Breast epithelium (tissue), 4 donors: ENCODE data around the gene IFT57. TPM values are rescaled to one million over a fixed set of nuclear protein-coding genes. Genes with fewer than 3 reads are reported as not detected.

Experiments
- DNase-seq, 2 donors: peaks; one replicate each; pipeline ENCODE4 v3.0.0-alpha.2; 2019; ENCODE audit warnings: low spot score in 2 of 2
- H3K27ac ChIP-seq, 2 donors: fragments of 200-600 bp; sonication (generic) in 1 of 2; one replicate each; pipeline ENCODE4 v1.5.1; 2016 to 2019; ENCODE audit warnings: mild to moderate bottlenecking in 1 of 2
- H3K27me3 ChIP-seq, 2 donors: fragments of 200-600 bp; sonication (generic) in 1 of 2; one replicate each; pipeline versions ENCODE4 v1.5.1 to v1.6.0; 2017 to 2019; ENCODE audit warnings: control low read depth in 1 of 2, mild to moderate bottlenecking in 1 of 2
- H3K36me3 ChIP-seq: fragments of 200-600 bp; one replicate; pipeline ENCODE4 v1.5.1; 2019
- H3K4me1 ChIP-seq, 2 donors: fragments of 200-600 bp; sonication (generic); one replicate each; pipeline ENCODE4 v1.5.1; 2016 to 2019; ENCODE audit warnings: control low read depth in 1 of 2
- H3K4me3 ChIP-seq, 3 donors: fragments of 200-600 bp; sonication (generic); 1 replicate in 2 of 3; 2 replicates in 1 of 3; pipeline ENCODE4 v1.5.1; 2016 to 2019; ENCODE audit warnings: mild to moderate bottlenecking in 3 of 3, moderate library complexity in 2 of 3
- H3K9me3 ChIP-seq, 2 donors: fragments of 200-600 bp; sonication (generic) in 1 of 2; one replicate each; pipeline ENCODE4 v1.5.1; 2016 to 2019; ENCODE audit warnings: control low read depth in 1 of 2
- CTCF ChIP-seq, 3 donors: fragments of 450-650 bp; IDR thresholded peaks; one replicate each; pipeline ENCODE4 v1.5.1; 2016 to 2017; ENCODE audit warnings: antibody characterized with exemption in 3 of 3, mild to moderate bottlenecking in 3 of 3, moderate library complexity in 3 of 3
- POLR2A ChIP-seq: fragments of 450-650 bp; IDR thresholded peaks from one replicate; pipeline ENCODE4 v1.6.1; 2016; ENCODE audit warnings: antibody characterized with exemption, mild to moderate bottlenecking, moderate library complexity
- POLR2AphosphoS5 ChIP-seq, 3 donors: sonication (generic); formaldehyde crosslinking; IDR thresholded peaks; one replicate each; pipeline ENCODE4 v1.6.1; 2017; ENCODE audit warnings: antibody characterized with exemption in 3 of 3
- intact Hi-C: fragments of 100-400 bp; cut with DNase I; formaldehyde crosslinking; loops from one replicate; pipeline ENCODE4 v1.15.1; 2023; ENCODE audit warnings: low total_unique reads
- total RNA-seq, 3 donors: library from RNA; depleted of rRNA; stranded (reverse); fragments of >200 nt; gene quantifications; one replicate each; pipeline ENCODE4 v1.1.0, GENCODE V29; 2016

The IFT57 gene
- total RNA-seq, 3 donors from 2014 or later = 44.2 to 74.2 (median 68.5) TPM

GRCh38 chr3:108208831-108209230 lies 13.4 kb downstream of the IFT57 start:
- Histone ChIP-seq H3K27me3 (no peaks in the 10 kb centered on the region), H3K9me3 (no peaks in the 10 kb centered on the region), H3K4me3 (no peak overlapping the region), H3K4me1 (no peaks in the 10 kb centered on the region), H3K36me3 (no peaks in the 10 kb centered on the region), H3K27ac (no peak overlapping the region)
- no peak for DNase-seq
- TF ChIP-seq CTCF (IDR thresholded peaks at IDR 0.05) (no peak), POLR2AphosphoS5 (IDR thresholded peaks at IDR 0.05) (no peak), POLR2A (no peak)
- intact Hi-C loops = no loop called here

GRCh38 chr3:108202834-108203233 lies 19.4 kb downstream of the IFT57 start:
- Histone ChIP-seq H3K9me3 (no peaks in the 10 kb centered on the region), H3K27me3 (no peaks in the 10 kb centered on the region), H3K4me1 (no peaks in the 10 kb centered on the region), H3K4me3 (no peak overlapping the region), H3K36me3 (no peaks in the 10 kb centered on the region), H3K27ac (no peak overlapping the region)
- intact Hi-C loops = no loop called here
- no peak for TF ChIP-seq POLR2A
- no peak for TF ChIP-seq CTCF (IDR thresholded peaks at IDR 0.05)
- no peak for TF ChIP-seq POLR2AphosphoS5 (IDR thresholded peaks at IDR 0.05)
- DNase-seq = no peak

GRCh38 chr3:108202080-108202479 lies 20.1 kb downstream of the IFT57 start:
- H3K4me1 ChIP-seq = no peaks in the 10 kb centered on the region
- no peak for DNase-seq
- no peaks in the 10 kb centered on the region for H3K9me3 ChIP-seq
- no peak overlapping the region for H3K27ac ChIP-seq
- TF ChIP-seq POLR2A (no peak), POLR2AphosphoS5 (IDR thresholded peaks at IDR 0.05) (no peak), CTCF (IDR thresholded peaks at IDR 0.05) (no peak)
- no peaks in the 10 kb centered on the region for H3K27me3 ChIP-seq
- no peaks in the 10 kb centered on the region for H3K36me3 ChIP-seq
- no peak overlapping the region for H3K4me3 ChIP-seq
- intact Hi-C loops = no loop called here

DNA sequence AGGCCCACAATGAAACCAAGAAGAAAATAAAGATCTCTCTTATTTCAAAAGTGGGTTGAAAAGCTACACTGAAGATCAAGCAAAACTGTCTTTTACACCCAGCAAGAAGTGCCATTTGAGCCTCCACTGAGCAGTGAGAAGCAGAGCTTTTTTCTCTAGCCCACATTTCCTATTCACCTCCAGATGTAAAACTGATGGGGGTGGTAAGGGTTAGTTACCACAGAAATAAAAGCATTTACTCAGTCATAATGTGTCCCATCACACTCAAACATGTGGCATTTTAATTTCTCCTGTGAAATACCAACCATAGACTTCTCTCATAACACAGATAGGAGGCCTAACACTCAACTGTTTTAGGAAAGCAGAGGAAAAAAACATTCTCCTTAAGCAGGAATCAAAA lies 21.0 kb downstream of the IFT57 start:
- no peaks in the 10 kb centered on the region for H3K27me3 ChIP-seq
- intact Hi-C loops = no loop called here
- TF ChIP-seq POLR2A (no peak), CTCF (IDR thresholded peaks at IDR 0.05) (no peak), POLR2AphosphoS5 (IDR thresholded peaks at IDR 0.05) (no peak)
- no peak overlapping the region for H3K4me3 ChIP-seq
- H3K27ac ChIP-seq = no peak overlapping the region
- DNase-seq = no peak
- H3K9me3 ChIP-seq = no peaks in the 10 kb centered on the region
- no peaks in the 10 kb centered on the region for H3K4me1 ChIP-seq
- H3K36me3 ChIP-seq = no peaks in the 10 kb centered on the region

- no peaks in the 10 kb centered on the region for H3K27me3 ChIP-seq
- no peak for DNase-seq
- no peaks in the 10 kb centered on the region for H3K9me3 ChIP-seq
- no peaks in the 10 kb centered on the region for H3K36me3 ChIP-seq
- TF ChIP-seq POLR2AphosphoS5 (IDR thresholded peaks at IDR 0.05) = no peak
- TF ChIP-seq CTCF (IDR thresholded peaks at IDR 0.05) = no peak
- TF ChIP-seq POLR2A = no peak
- no peaks in the 10 kb centered on the region for H3K4me1 ChIP-seq
- H3K4me3 ChIP-seq = no peak overlapping the region
- no peak overlapping the region for H3K27ac ChIP-seq
- intact Hi-C loops = no loop called here
Measured at GRCh38 chr3:108200578-108200977, 21.6 kb downstream of the IFT57 start.
